Rectal smooth muscle tissue (tissue), 1 donor: ENCODE measurements around the gene CPTP.

Source experiments
- H3K27ac ChIP-seq: one replicate; pipeline ENCODE4 v1.7.0; 2013; ENCODE audit warnings: low read depth, low read length, inconsistent platforms
- H3K27me3 ChIP-seq: one replicate; pipeline ENCODE4 v1.7.0; 2013; ENCODE audit warnings: low read length; ENCODE audit not compliant: control insufficient read depth, insufficient read depth
- H3K36me3 ChIP-seq: one replicate; pipeline ENCODE4 v1.7.0; 2013; ENCODE audit warnings: low read length; ENCODE audit not compliant: control insufficient read depth, insufficient read depth
- H3K4me1 ChIP-seq: one replicate; pipeline ENCODE4 v1.7.0; 2013; ENCODE audit warnings: low read length; ENCODE audit not compliant: control insufficient read depth, insufficient read depth
- H3K4me3 ChIP-seq: one replicate; pipeline ENCODE4 v1.7.0; 2013; ENCODE audit warnings: low read length
- H3K9ac ChIP-seq: one replicate; pipeline ENCODE4 v1.7.0; 2013; ENCODE audit warnings: low read length

The CPTP gene

GRCh38 chr1:1305300-1306069 is 19.1 kb upstream of the CPTP start:
- Histone ChIP-seq H3K4me3 (peak overlapping the region; percentile 66), H3K4me1 (peaks cover 28% of the 10 kb centered on the region), H3K36me3 (peaks cover 3% of the 10 kb centered on the region), H3K27me3 (no peaks in the 10 kb centered on the region), H3K27ac (peak overlapping the region; percentile 69), H3K9ac (peak overlapping the region; percentile 33)

GRCh38 chr1:1306070-1306660 is 18.4 kb upstream of the CPTP start:
- Histone ChIP-seq H3K4me3 (peak overlapping the region; percentile 66), H3K27ac (peak overlapping the region; percentile 69), H3K9ac (no peak overlapping the region), H3K4me1 (peaks cover 28% of the 10 kb centered on the region), H3K27me3 (no peaks in the 10 kb centered on the region), H3K36me3 (peaks cover 4% of the 10 kb centered on the region)

- peak overlapping the region; percentile 66 for H3K4me3 ChIP-seq
- H3K27me3 ChIP-seq: no peaks in the 10 kb centered on the region
- no peak overlapping the region for H3K9ac ChIP-seq
- H3K4me1 ChIP-seq: peaks cover 28% of the 10 kb centered on the region
- H3K36me3 ChIP-seq: peaks cover 7% of the 10 kb centered on the region
- peak overlapping the region; percentile 66 for H3K27ac ChIP-seq
Measured at GRCh38 chr1:1306661-1307260, 17.8 kb upstream of the CPTP start.

- Histone ChIP-seq H3K4me1 (peaks cover 28% of the 10 kb centered on the region), H3K9ac (no peak overlapping the region), H3K36me3 (peaks cover 7% of the 10 kb centered on the region), H3K27ac (peak overlapping the region; percentile 66), H3K27me3 (no peaks in the 10 kb centered on the region), H3K4me3 (peak overlapping the region; percentile 66)
Measured at GRCh38 chr1:1307261-1307922, 17.2 kb upstream of the CPTP start.

GRCh38 chr1:1307923-1308755 is 16.5 kb upstream of the CPTP start, which contains the start of the genes ACAP3 and PUSL1:
Gene ACAP3, minus strand, starts transcription at chr1:1307930. Its CDS starts 115 bp downstream, at chr1:1307815.
Gene PUSL1, plus strand, starts transcription at chr1:1308597. Its CDS starts 47 bp downstream, at chr1:1308644.
- Histone ChIP-seq H3K27me3 (no peaks in the 10 kb centered on the region), H3K4me1 (peaks cover 28% of the 10 kb centered on the region), H3K4me3 (peak within 1 kb of the TSS; percentile 76), H3K9ac (peak within 1 kb of the TSS; percentile 28), H3K36me3 (peaks cover 13% of the 10 kb centered on the region), H3K27ac (peak within 1 kb of the TSS; percentile 88)

DNA sequence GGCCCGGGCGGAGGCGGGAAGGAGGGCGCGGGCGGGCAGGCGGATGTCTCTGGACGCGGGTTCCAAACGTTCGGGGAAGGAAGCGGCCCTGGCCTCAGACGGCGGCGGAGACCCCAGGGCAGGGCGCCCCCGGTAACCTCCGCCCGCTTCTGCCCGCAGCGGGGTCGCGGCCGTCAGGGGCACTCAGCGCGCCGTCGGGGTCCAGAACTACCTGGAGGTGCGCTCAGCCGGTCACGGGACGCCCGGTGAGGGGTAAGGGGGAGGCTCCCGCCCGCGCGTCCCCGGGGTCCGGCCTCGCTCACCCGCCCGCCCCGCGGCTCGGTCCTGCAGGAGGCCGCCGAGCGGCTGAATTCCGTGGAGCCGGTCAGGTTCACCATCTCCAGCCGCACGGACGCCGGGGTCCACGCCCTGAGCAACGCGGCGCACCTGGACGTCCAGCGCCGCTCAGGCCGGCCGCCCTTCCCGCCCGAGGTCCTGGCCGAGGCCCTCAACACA is 15.8 kb upstream of the CPTP start:
- Histone ChIP-seq H3K9ac (peak overlapping the region; percentile 10), H3K27ac (peak overlapping the region; percentile 88), H3K4me3 (peak overlapping the region; percentile 71), H3K27me3 (no peaks in the 10 kb centered on the region), H3K4me1 (peaks cover 28% of the 10 kb centered on the region), H3K36me3 (peaks cover 13% of the 10 kb centered on the region)

DNA sequence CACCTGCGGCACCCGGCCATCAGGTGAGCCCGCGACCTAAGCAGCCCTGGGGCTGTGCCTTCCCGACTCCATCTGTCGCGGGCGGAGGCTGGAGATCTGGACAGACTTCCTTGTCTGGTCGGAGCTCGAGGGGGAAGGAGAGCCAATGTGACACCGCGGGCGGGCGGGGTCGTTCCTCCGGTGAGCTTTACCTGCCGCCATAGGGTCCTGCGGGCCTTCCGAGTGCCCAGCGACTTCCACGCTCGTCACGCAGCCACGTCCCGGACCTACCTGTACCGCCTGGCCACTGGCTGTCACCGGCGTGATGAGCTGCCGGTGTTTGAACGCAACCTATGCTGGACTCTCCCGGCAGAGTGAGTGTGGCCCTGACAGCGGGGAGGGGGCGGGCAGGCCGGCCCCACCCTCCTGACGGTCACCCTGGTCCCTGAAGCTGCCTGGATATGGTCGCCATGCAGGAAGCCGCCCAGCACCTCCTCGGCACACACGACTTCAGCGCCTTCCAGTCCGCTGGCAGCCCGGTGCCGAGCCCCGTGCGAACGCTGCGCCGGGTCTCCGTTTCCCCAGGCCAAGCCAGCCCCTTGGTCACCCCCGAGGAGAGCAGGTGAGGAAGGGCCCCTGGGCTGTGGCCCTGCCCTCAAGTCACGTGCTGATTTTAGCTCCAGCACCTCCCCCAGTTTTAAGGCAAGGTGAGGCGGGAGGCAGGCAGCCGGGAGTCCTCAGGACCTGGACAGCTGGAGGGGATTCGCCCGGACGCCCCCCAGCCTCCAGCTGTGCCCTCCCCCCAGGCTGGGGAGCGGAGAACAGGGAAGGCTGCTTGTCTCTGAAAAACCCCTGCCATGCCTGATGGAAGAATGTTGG is 15.1 kb upstream of the CPTP start:
- H3K4me3 ChIP-seq: peak overlapping the region; percentile 71
- H3K27ac ChIP-seq: no peak overlapping the region
- peak overlapping the region; percentile 10 for H3K9ac ChIP-seq
- H3K4me1 ChIP-seq: peaks cover 23% of the 10 kb centered on the region
- no peaks in the 10 kb centered on the region for H3K27me3 ChIP-seq
- peaks cover 18% of the 10 kb centered on the region for H3K36me3 ChIP-seq

- Histone ChIP-seq H3K27ac (no peak overlapping the region), H3K27me3 (no peaks in the 10 kb centered on the region), H3K36me3 (peaks cover 20% of the 10 kb centered on the region), H3K4me3 (no peak overlapping the region), H3K9ac (no peak overlapping the region), H3K4me1 (peaks cover 18% of the 10 kb centered on the region)
Measured at GRCh38 chr1:1310109-1310385, 14.6 kb upstream of the CPTP start.

GRCh38 chr1:1310476-1311053 is 14.0 kb upstream of the CPTP start:
- Histone ChIP-seq H3K4me3 (no peak overlapping the region), H3K27me3 (no peaks in the 10 kb centered on the region), H3K27ac (no peak overlapping the region), H3K36me3 (peaks cover 20% of the 10 kb centered on the region), H3K4me1 (peaks cover 16% of the 10 kb centered on the region), H3K9ac (no peak overlapping the region)

- peaks cover 20% of the 10 kb centered on the region for H3K36me3 ChIP-seq
- no peak overlapping the region for H3K27ac ChIP-seq
- H3K4me1 ChIP-seq: peaks cover 10% of the 10 kb centered on the region
- no peak overlapping the region for H3K4me3 ChIP-seq
- H3K9ac ChIP-seq: no peak overlapping the region
- H3K27me3 ChIP-seq: no peaks in the 10 kb centered on the region
Measured at GRCh38 chr1:1311107-1312104, 13.2 kb upstream of the CPTP start.
